ENCODE measurements around the gene MEX3B.
"Not testable (repeated sequence)": the region's sequence is repeated elsewhere in the genome, so short reads cannot be mapped to it uniquely, and the experiment has no call there.

MEX3B gene

GRCh38 chr15:82047453-82048400 lies 1.9 kb upstream of the MEX3B start:
- peak in 1 of 3 experiments; percentile 41 for DNase-seq

GRCh38 chr15:82046666-82047452 lies 1.0 kb upstream of the MEX3B start:
- peak; percentile 94 to 99 (median 98) for DNase-seq

GRCh38 chr15:82045179-82045891 lies 483 bp downstream of the MEX3B start:
- peak in 2 of 3 experiments; percentile 91 to 94 for DNase-seq

- peak; percentile 35 to 91 (median 85) for DNase-seq
Measured at GRCh38 chr15:82044373-82045178, 1.2 kb downstream of the MEX3B start.

GRCh38 chr15:82043796-82044372 lies 1.9 kb downstream of the MEX3B start:
- peak in 2 of 3 experiments; percentile 58 to 76 for DNase-seq

- DNase-seq, result peak in 2 of 3 experiments; percentile 68 to 77
Measured at GRCh38 chr15:82043130-82043673, 2.6 kb downstream of the MEX3B start.

GRCh38 chr15:82040862-82041261 lies 5.0 kb downstream of the MEX3B start:
- peak; percentile 63 to 98 (median 90) for DNase-seq

- no peak for DNase-seq
Measured at GRCh38 chr15:82040390-82040789, 5.4 kb downstream of the MEX3B start.

GRCh38 chr15:82039871-82040270 lies 5.9 kb downstream of the MEX3B start:
- no peak for DNase-seq

- no peak for DNase-seq
Measured at GRCh38 chr15:82036461-82036860, 9.4 kb downstream of the MEX3B start.

GRCh38 chr15:82031871-82032270 lies 13.9 kb downstream of the MEX3B start:
- no peak for DNase-seq

- DNase-seq, result no peak
Measured at GRCh38 chr15:82030176-82030575, 15.6 kb downstream of the MEX3B start.

- not testable (repeated sequence) for DNase-seq
Measured at GRCh38 chr15:82028163-82028562, 17.7 kb downstream of the MEX3B start.

- DNase-seq, result peak; percentile 68 to 92 (median 86)
Measured at GRCh38 chr15:82021992-82022391, 23.8 kb downstream of the MEX3B start.

GRCh38 chr15:82020625-82021394 lies 25.0 kb downstream of the MEX3B start:
- DNase-seq, result peak in 2 of 3 experiments; percentile 25 to 57

GRCh38 chr15:82018201-82018600 lies 27.6 kb downstream of the MEX3B start:
- no peak for DNase-seq

- DNase-seq, result no peak
Measured at GRCh38 chr15:82017656-82018055, 28.2 kb downstream of the MEX3B start.

- DNase-seq, result peak in 1 of 3 experiments; percentile 15
Measured at GRCh38 chr15:82014989-82015388, 30.8 kb downstream of the MEX3B start.

GRCh38 chr15:82012908-82013307 lies 32.9 kb downstream of the MEX3B start:
- DNase-seq, result no peak

- no peak for DNase-seq
Measured at GRCh38 chr15:82005239-82005638, 40.6 kb downstream of the MEX3B start.

Data from NCI-H1417 (cell line).